Dermis microvascular lymphatic vessel endothelial cell (primary cell): Measurements from ENCODE around the gene TAF13. TPM values are rescaled to one million over a fixed set of nuclear protein-coding genes. Genes with fewer than 3 reads are reported as not detected.
A peak's percentile ranks its signal among the peaks of the same experiment; 100 is the strongest.
"Not testable (repeated sequence)": the region's sequence is repeated elsewhere in the genome, so short reads cannot be mapped to it uniquely, and the experiment has no call there.

Source experiments
- DNase-seq, 2 donors: peaks; one replicate each; pipeline versions ENCODE4 v3.0.0 to v3.0.0-alpha.2; 2010; ENCODE audit warnings: low read depth in 2 of 2
- total RNA-seq: library from RNA; depleted of rRNA; stranded (reverse); fragments of >200 nt; gene quantifications from 2 replicates; pipeline ENCODE4 v1.2.1, GENCODE V29; 2014

Gene TAF13
- total RNA-seq, 1 donor from 2014 or later, result 45.8 TPM

DNA sequence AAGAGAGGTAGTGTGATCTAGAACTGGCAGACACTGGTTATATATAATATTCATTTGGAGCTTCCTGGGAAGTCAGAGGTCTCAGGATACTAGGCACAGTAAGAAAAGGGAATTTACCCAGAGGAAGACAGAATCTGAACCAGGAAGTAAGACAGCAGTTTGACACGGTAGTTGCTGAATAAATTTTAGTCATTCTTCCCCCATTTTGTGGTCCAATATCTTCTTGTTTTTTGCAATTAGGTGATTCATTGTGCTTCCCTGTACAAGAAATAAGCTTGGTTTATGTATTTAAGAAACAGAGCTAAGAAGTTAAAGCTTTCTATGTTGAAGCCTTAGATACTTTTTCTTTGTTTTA lies 16.0 kb upstream of the TAF13 start:
- peak in 1 of 2 donors; percentile 40 for DNase-seq

DNA sequence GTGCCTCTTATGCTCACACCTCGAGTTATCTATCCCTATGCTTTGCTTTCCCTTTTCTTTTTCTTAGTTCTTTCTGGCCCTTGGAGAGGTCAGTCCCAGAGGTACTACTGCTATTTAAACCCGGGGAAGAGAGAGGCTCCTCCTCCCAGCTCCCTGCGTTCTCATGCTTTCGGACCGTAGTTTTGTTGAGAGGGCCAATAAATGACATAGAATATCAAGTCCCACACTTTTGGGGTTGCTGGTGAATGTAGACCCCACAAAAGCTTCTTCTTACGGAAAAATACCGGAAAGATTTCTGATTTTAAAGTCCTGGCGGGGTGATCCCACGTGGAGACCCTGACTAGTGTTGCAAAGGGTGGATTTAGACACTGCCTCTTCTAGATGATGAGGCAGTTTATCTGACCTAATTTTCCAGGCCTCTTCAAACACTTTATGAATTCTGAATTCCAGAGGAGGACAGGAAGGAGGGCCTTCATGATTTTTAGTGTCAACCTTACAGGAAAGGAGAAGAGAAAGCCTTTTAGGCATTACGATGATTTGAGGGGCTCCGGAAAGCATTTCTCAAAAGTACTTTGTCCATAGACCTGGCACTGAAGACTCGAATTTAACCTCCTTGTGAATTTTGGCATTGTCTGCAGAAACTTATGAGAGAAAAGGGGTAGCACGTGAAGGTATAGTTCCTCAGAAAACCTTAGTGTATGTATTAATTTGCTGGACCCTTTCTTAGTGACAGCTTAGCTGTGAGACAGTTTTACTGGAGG lies 15.5 kb upstream of the TAF13 start:
- DNase-seq, result peak in 1 of 2 donors; percentile 67

DNA sequence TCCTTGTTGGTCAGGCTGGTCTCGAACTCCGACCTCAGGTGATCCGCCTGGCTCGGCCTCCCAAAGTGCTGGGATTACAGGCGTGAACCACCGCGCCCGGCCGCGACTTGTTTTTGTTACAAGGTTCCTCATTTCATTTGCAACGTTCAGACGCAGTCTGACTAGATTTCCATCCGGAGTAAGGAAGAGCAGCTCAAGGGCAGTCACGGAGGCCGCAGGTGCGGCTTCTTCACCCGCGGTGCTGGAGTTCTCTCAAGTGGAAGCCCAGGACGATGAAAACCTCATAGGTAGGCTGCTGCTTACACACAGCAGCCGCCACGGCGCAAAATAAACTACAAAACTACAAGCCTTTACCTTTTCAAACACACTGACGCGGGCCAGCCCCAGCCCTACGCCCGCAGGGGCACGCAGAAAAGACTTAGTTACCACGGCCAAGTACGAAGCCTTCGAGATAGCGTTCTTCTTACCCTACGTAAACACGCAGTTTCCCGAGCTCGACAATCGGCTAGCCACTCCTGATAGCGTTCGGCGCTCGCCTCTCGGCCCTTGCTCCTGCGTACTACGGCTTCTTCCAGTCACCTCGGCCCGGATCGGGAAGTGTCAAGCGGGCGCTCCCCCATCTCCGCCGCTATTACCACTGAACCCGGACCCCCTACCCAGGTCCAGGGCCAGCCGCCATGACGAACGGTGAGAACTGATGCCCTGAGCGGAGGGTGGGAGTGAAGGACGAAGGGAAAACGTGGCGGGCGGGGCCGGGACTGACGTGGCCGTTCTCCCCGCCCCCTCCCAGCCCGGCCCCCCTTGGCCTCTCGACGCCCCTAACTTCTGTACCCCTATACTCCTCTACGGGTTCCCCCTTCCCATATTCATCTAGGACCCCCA lies 14.6 kb upstream of the TAF13 start, which contains the start of gene TMEM167B:
TMEM167B (plus strand) TSS at position 569 of the 882 bp plus-strand sequence; CDS start at position 678, 109 bp downstream.
- DNase-seq, result peak; percentile 84 to 97

DNA sequence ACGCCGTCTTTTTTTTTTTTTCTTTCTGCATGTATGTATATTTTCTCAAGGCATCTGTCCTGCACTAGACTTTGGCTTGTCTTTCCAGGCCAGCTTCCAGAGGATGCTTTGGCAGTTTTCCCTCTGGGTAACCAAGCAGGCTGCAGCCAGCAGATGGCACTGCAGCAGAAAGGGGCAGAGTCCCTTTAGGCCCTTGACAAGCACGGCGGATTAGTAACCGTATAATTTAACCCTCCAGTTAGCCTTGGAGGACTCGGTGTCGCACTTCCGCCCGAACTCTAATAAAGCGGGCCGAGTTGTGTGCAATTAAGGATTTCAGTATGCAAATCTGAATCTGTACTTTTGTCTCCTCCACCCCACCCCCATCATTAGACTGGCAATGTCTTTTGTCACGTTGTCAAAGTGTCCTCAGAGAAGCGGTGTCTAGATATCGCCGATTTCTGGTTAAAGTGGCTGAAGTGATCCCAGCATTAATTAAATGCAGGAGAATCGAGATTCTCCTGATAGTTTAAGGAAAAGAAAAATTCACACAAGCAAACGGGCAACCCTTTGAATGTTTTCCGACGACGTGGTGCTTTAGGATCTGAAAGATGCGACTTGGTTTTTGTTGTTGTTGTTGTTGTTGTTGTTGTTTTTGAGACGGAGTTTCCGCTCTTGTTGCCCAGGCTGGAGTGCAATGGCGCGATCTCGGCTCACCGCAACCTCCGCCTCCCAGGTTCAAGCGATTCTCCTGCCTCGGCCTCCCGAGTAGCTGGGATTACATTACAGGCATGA lies 13.6 kb upstream of the TAF13 start:
- DNase-seq, result peak; percentile 29 to 35

DNA sequence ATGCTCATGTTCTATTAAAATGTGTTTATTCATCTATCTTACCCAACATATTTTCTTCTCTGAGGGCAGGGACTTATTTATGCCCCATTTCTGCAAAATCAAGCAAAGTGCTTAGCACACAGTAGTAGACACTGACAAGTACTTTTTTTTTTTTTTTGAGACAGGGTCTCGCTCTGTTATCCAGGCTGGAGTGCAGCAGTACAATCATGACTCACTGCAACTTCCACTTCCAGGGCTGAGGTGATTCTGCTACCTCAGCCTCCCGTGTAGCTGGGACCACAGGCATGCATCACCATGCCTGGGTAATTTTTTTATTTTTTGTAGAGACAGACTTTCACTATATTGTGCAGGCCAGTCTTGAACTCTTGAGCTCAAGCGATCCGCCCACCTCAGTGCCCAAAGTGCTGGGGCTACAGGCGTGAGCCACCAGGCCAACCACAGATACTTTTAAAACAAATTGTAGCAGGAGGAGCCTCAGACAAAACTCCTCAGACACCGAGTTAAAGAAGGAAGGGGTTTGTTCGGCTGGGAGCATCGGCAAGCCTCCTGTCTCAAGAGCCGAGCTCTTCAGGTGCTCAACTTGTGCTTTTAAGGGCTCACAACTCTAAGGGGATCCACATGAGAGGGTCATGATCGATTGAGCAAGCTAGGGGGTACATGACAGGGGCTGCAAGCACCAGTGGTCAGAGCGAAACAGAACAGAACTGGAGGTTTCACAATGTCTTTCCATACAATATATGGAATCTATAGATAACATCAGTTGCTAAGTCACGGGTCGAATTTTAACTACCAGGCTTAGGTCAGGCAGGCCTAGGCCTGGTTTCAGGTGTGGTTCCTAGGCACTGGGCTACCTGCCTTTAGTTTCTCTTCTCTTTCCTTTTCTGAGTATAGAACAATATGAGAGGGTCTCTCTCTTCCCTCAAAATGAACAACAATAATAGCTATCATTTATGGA lies 9.0 kb upstream of the TAF13 start:
- no peak for DNase-seq

DNA sequence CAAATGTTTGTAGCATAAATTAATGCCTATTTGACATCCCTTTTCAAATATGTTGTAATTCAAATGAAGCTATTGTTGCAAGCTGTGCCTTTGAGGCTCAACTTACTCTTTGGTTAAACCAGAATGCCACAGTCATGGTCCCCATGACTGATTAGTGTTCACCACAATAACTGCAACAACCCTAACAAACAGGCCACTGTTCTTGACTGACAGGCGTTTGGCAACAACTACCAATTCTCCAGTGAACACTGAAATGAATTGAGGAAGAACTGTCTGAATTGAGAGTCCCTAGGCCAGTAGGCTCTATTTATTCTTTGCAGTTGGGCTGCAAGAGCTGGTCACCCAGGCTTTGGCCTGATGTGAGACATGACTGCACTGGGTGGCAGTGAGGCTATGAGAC lies 8.1 kb upstream of the TAF13 start:
- DNase-seq, result no peak

DNA sequence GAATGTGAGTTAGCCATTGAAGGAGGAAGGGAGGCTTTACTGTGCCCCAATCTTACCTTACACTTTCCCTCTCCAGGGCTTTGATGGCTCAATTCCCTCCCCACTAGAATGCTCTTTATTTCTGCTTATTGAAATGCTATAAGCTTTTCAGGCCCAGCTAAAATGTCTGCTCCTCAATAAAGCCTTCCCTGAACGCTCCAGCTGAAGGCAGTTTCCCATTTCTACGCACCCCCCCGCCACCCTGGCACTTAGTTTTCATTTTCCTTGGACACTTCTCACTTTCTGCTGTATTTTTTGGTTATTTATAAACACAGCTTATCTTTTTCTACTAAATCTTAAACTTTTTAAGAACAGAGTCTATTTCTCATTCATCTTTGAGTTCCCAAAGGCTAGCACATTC lies 7.7 kb upstream of the TAF13 start:
- DNase-seq, result no peak

DNA sequence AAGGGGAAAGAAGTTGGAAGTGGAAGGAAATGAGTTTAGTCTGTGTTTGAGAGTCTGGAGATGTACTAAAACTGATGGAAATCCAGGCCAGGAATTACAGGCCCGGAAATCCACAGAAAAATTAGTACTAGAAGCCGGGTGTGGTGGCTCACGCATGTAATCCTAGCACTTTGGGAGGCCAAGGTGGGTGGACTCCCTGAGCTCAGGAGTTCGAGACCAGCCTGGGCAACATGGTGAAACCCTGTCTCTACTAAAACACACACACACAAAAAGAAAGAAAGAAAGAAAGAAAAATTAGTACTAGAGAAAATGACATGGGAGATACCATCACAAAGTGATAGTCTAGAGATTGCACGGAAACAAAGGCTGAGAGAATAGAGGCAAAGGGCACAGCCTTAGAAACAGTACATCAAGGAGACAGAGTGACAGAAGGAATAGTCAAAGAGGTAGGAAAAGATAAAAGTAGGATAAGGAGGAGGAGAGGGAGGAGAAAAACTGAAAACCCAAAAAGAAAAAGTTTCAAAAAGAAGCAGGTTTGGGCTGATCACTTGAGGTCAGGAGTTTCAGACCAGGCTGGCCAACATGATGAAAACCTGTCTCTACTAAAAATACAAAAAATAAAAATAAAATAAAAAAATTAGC lies 4.8 kb upstream of the TAF13 start:
- DNase-seq, result no peak

DNA sequence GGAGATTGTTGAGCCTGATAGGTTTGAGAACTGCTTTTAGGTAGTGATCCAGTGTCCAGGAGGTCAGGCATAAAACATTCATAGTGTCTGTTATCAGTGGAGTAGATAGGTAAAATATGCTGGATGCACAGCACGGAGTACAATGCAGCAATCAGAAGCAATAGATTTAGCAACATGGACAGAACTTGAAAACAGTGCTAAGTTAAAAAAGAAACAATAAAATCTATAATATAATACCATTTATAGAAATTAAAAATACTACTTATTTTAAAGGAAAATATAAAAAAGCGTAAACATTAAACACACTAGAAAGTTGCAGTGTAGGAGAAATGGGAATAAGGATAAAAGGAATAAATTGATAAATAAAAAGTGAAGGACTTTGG lies 3.4 kb upstream of the TAF13 start:
- DNase-seq, result no peak

DNA sequence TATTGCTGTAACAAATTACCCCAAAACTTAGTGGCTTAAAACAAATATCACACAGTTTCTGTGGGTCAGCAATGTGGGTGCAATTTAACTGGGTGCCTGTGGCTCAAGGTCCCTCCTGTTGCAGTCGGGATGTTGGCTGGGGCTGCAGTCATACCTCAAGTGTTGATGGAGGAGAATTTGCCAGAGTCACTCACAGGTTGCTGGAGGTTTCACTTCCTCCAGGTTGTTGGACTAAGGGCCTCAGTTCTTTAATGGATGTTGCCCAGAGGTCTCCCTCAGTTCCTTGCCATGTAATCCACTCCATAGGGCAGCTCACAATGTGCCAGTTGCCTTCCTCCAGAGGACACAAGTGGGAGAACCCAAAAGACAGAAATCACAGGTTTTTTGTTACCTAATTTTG lies 2.5 kb upstream of the TAF13 start:
- DNase-seq, result no peak

DNA sequence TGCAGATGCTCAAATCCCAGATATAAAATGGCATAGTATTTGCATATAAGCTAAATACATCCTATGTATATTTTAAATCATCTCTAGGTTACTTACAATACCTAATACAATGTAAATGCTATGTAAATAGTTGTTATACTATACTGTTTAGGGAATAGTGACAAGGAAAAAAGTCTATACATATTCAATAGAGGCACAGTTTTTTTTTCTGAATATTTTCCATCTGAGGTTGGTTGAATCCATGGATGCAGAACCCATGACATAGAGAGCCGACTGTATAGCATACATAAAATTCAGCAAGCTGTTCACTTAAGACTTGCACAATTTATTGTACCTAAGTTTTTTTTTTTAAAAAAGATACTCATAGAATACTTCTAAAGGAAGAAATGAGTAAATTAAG lies 6.5 kb downstream of the TAF13 start:
- no peak for DNase-seq

DNA sequence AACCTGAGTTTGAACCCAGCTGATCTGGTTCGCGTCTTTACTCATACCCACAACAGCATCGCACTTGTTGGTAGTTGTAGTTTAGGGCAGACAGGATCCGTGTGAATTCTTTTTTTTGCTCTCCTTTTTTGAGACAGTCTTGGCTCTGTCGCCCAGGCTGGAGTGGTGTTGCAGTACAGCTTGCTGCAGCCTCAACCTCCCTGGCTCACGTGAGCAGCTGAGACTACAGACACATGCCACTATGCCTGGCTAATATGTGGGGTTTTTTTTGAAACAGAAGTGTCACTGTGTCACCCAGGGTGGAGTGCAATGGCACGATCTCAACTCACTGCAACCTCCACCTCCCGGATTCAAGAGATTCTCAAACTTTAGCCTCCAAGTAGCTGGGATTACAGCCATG lies 7.9 kb downstream of the TAF13 start:
- DNase-seq, result no peak

DNA sequence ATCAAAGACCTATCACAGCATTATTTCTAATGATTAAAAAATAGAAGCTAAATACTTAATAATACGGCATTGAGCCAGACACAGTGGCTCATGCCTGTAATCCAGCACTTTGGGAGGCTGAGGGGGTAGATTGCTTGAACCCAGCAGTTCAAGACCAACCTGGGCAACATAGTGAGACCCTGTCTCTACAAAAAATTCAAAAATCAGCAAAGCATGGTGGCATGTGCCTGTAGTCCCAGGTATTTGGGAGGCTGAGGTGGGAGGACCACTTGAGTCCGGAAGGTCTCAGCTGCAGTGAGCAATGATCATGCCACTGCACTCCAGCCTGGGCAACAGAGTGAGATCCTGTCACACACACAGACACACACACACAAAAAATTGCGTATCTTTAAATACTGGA lies 10.7 kb downstream of the TAF13 start:
- DNase-seq, result no peak

DNA sequence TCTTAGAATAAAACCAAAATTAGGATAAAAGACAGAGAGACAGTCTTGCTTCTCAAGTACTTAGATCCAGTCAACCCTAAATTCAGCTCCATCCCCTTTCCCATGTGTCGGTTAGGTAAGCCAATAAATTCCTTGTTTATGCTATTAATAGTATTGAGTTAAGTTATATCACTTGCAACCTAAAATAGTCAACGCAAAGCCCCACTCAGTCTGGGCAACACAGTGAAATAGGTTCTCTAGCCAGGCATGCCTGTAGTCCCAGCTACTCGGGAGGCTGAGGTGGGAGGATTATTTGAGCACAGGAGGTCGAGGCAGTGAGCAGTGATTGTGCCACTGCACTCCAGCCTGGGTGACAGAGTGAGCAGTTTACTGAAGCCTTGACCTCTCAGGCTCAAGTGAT lies 14.6 kb downstream of the TAF13 start:
- DNase-seq, result no peak

DNA sequence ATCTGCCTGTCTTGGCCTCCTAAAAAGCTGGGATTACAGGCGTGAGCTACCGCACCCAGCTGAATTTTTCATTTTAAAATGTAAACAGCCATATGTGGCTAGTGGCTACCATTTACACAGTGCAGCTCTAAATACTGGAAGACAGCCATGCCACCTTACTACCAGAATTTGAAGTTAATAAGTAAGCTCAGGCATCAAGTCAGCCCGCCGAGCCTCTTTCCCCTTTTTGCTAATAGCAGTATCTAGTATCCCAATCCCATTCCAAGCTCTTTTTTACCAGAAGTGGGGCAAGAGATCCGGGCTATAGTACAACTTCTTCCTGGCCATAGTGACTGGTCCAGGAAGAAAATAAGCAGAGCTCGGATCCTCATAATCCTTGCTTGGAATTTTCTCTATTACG lies 15.1 kb downstream of the TAF13 start:
- no peak for DNase-seq

DNA sequence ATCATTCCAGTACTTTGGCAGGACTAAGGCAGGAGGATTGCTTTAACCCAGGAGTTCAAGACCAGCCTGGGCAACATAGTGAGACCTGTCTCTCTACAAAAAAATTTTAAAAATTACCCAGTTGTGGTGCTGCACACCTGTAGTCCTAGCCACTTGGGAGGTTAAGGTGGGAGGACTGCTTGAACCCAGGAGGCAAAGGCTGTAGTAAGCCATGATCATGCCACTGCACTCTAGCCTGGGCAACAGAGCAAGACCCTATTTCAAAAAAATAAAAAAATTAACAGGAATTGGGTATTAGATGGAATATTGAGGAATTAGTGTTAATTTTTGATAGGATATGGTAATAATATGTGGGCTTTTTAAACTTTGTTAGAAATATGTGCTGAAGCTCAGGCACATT lies 16.8 kb downstream of the TAF13 start:
- DNase-seq, result no peak

DNA sequence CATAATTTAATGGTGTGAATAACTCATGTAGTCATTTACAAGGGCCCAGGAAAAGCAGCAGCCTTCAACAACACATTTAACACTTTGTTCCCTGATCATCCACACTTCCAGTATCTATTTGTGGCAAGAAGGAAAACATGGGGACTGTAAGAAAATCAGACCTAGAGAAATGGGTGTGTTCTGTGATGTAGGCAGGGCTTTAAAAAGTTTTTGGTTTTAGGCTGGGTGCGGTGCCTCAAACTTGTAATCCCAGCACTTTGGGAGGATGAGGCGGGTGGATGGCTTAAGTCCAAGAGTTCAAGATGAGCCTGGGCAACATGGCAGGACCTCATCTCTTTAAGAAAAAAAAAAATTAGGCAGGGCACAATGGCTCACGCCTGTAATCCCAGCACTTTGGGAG lies 19.7 kb downstream of the TAF13 start:
- no peak for DNase-seq

DNA sequence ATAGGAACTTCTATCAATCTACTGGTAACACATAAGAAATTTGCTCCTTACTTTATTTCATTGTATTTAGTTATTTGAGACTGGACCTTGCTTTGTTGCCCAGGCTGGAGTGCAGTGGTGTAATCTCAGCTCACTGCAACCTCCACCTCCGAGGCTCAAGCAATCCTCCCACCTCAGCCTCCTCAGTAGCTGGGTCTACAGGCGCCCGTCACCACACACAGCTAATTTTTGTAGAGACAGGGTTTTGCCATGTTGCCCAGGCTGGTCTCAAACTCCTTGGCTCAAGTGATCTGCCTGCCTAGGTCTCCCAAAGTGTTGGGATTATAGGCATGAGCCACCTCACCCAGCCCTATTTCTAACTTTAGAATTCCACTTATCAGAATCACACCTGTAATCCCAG lies 23.7 kb downstream of the TAF13 start:
- not testable (repeated sequence) for DNase-seq

DNA sequence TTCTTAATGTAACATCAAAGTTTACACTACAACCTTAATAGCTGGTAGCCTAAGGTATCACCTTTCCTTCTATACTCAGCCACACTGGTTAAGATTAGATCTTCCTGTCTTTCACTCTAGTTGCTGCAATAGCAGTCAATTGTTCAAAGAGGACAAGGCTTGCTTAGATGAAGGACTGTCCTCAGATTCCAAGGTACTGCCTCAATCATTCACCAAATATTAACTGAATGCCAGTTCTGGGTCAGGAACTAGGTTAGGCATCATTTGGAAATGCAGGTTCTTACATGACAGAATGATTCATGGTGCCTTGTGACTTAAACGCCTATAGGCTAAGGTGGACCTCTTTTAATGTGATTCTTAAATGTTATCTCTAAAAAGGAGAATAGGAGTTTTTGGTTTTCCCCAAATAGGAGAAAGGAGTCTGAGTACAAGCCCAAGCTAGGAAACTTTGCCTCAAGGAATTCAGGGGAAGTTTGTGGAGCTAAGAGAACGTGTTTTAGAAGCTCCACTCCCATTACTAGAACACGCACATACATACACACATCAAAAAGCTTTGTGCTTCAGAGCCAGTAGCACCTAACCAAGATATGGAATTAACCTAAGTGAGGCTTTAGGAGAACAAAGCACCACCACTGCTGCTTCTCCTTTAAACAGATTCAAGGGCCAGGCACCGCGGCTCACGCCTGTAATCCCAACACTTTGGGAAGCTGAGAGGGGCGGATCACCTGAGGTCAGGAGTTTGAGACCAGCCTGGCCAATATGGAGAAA lies 25.4 kb downstream of the TAF13 start:
- no peak for DNase-seq

DNA sequence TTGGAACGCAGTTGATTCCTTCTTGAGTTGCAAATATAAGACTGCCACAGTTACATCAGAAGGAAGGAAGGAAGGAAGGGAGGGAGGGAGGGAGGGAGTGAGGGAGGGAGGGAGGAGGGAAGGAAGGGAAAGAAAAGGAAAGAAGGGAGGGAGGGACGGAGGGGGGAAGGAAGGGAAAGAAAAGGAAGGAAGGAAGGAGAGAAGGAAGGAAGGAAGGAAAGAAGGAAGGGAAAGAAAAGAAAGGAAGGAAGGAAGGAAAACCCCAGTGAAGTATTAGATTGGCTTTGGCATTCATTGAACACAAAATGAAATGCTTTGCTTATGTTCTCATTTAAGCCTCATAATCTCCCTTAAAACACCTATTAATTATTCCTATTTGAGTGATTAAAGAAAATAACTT lies 27.5 kb downstream of the TAF13 start:
- no peak for DNase-seq
